GM12872 (cell line): ENCODE data around the gene ACMSD.

Experiments
- TF ChIP-seq, protein P1 (sequence below): IDR thresholded peaks from 3 replicates; pipeline ENCODE4 v1.5.1; 2011; ENCODE audit warnings: low read depth, mild to moderate bottlenecking, low read length, moderate library complexity; ENCODE audit not compliant: insufficient read depth

ACMSD gene

DNA sequence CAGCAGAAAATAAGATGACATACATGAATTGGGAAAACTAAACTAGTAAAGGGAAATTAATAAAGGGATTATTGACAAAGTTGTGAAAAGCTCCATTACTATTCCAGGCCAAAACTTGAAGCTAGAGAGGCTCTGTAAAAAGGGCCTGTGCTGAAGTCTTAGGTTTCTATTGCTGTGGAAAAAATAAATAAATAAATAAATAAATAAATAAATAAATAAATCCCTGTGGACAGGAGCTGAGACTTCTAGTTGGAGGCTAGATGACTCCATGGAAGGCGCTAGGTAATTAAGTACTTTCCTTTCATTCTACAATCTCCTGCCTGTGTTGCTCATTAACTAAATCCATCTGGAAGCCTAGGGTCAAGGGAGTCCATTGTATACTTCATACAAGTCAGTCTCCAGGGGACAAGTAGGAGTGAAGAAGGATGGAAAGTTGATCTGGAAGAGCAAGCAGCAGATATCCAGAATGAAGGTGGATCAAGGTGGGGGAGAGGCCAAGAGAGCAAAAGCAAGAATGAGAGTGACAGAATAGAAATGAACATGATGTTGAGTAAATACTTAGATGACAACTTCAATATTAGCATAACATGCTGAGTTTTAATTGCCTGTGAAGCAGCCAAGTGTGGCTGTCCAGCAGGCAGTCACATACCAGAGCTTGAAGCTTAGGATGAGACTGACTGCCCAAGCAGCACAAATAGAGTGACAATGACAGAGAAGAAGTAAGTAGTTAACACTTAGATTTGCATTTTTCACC, 54.0 kb downstream of the ACMSD start:
- TF ChIP-seq, protein P1, sequence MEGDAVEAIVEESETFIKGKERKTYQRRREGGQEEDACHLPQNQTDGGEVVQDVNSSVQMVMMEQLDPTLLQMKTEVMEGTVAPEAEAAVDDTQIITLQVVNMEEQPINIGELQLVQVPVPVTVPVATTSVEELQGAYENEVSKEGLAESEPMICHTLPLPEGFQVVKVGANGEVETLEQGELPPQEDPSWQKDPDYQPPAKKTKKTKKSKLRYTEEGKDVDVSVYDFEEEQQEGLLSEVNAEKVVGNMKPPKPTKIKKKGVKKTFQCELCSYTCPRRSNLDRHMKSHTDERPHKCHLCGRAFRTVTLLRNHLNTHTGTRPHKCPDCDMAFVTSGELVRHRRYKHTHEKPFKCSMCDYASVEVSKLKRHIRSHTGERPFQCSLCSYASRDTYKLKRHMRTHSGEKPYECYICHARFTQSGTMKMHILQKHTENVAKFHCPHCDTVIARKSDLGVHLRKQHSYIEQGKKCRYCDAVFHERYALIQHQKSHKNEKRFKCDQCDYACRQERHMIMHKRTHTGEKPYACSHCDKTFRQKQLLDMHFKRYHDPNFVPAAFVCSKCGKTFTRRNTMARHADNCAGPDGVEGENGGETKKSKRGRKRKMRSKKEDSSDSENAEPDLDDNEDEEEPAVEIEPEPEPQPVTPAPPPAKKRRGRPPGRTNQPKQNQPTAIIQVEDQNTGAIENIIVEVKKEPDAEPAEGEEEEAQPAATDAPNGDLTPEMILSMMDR = no peak

DNA sequence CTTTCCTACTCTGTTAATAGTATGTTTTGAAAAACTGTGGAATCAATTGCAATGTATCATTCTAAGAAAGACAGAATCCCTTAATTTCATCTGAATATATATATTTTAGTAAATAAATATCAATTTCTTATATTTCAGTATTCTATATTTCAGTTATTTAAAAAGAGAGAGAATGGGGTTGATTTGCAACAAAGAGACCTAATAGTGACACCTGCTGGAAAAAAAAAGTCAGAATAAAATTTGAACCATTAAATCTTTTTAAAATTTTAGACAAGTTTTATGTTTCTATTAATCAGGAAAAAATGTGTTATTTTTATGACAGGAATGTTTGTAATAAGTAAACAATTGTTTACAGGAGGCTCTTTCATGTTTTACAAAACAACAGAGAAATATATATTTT, 59.5 kb downstream of the ACMSD start:
- TF ChIP-seq, protein P1 = no peak

DNA sequence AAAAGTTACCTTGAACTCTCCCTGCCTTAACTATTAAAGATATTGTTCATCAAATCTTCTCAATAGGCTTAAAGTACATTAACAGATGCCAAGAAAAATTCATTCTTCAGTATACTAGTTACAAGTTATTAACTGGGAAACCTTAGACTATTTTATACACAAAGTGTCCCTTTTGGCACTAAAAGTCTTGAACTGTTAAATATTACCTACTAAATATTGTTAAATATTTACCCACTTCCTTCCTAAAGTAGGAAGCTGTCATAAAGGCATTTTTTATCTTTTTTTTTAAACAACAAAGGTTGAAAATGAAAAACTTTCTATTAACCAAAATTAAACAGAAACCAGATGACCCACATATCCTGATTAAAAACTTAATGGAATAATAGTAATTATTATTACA, 60.8 kb downstream of the ACMSD start:
- TF ChIP-seq, protein P1 = no peak

DNA sequence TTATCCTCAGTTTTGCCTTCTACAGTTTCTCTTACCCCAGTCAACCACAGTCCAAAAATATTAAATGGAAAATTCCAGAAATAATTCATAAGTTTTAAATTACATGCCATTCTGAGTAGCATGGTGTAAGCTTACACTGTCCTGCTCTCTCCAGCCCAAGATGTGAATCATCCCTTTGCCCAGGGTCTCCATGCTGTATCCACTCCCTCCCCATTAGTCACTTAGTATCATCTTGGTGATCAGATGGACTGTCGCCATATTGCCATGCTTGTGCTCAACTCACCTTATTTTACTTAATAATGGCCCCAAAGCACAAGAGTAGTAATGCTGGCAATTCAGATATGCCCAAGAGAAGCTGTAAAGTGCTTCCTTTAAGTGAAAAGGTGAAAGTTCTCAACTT, 61.7 kb downstream of the ACMSD start:
- TF ChIP-seq, protein P1 = no peak

DNA sequence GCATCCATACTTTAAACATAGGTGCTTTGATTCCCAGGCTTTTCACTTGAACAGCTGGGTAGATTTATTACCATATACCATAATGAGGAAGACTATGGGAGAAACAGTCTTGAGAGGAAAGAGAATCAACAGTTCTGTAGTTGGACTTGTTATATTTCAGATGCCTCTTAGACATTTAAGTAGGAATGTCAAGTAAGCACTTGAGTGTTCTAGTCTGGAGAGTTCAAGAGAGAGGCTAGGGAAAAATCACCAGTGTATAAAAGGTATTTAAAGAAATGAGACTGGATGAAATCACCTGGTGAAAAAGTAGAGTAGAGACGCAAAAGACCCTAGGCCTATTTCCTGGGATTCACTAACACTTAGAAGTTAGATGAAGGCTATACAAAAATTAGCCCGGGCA, 66.8 kb downstream of the ACMSD start:
- TF ChIP-seq, protein P1 = no peak

DNA sequence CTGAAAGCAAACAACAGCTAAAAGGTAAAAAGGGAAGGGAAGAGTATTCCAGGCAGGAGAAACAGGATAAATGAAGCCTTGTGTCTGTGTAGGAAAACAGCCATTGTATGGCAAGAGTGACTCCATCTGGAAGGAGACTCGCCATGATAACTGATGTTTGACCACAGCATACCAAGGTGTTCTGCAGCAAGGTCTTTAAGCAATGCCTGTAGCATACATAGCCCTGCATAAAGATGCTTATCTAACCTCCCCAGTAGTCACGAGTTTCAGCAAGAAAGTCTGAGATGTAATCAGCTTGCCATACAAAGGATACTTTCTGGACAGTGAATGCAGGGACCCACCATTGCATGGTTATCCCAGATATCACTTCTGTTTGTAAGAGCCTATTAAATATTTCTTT, 68.3 kb downstream of the ACMSD start:
- TF ChIP-seq, protein P1 = no peak

DNA sequence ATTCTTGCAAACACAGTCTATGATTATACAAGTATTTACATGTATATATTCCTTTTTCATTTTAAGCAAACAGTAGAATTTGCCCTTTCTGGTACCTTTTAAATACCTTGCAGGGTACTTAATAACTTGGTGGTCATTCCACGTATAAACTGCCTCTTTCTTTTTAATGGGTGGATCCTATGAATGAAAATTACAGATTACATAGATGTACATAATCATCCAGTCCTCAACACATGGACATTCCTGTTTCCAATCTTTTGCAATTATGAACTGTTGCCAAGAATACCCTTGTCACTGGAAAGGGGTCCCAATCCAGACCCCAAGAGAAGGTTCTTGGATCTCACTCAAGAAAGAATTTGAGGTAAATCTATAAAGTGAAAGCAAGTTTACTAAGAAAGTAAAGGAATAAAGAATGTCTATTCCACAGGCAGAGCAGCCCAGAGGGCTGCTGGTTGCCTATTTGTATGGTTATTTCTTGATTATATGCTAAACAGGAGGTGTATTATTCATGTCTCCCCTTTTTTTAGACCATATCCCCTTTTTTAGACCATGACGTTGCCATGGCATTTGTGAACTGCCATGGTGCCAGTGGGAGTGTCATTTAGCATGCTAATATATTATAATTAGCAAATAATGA, 72.5 kb downstream of the ACMSD start:
- TF ChIP-seq, protein P1 = no peak
